Esophagus muscularis mucosa (tissue), 4 donors: ENCODE measurements around the gene CFAP97. TPM values are rescaled to one million over a fixed set of nuclear protein-coding genes. Genes with fewer than 3 reads are reported as not detected.

ENCODE experiments used
- DNase-seq: peaks from one replicate; pipeline ENCODE4 v3.0.0-alpha.2; 2017; ENCODE audit errors: extremely low spot score
- H3K27ac ChIP-seq, 4 donors: fragments of 200-600 bp; sonication (generic); replicated peaks in 1 of 4; 1 replicate in 3 of 4; 2 replicates in 1 of 4; pipeline ENCODE4 v1.5.1; 2016 to 2019; ENCODE audit warnings: mild to moderate bottlenecking in 1 of 4
- H3K27me3 ChIP-seq, 4 donors: fragments of 200-600 bp; sonication (generic); one replicate each; pipeline versions ENCODE4 v1.5.1 to v1.6.0; 2016 to 2019
- H3K36me3 ChIP-seq, 4 donors: fragments of 200-600 bp; sonication (generic); one replicate each; pipeline ENCODE4 v1.5.1; 2016 to 2019
- H3K4me1 ChIP-seq, 4 donors: fragments of 200-600 bp; sonication (generic); one replicate each; pipeline ENCODE4 v1.5.1; 2016 to 2019
- H3K4me3 ChIP-seq, 4 donors: fragments of 200-600 bp; sonication (generic); 1 replicate in 2 of 4; 2 replicates in 2 of 4; pipeline ENCODE4 v1.5.1; 2016 to 2019; ENCODE audit warnings: mild to moderate bottlenecking in 4 of 4, moderate library complexity in 1 of 4
- H3K9me3 ChIP-seq, 4 donors: fragments of 200-600 bp; sonication (generic); 1 replicate in 3 of 4; 2 replicates in 1 of 4; pipeline ENCODE4 v1.5.1; 2016 to 2019
- EP300 ChIP-seq: sonication (generic); formaldehyde crosslinking; IDR thresholded peaks from one replicate; pipeline ENCODE4 v1.6.1; 2017; ENCODE audit warnings: antibody characterized with exemption
- POLR2A ChIP-seq: fragments of 450-650 bp; IDR thresholded peaks from one replicate; pipeline ENCODE4 v1.6.1; 2017; ENCODE audit warnings: antibody characterized with exemption, moderate library complexity, mild to moderate bottlenecking, low read depth
- POLR2AphosphoS5 ChIP-seq, 2 donors: sonication (generic); formaldehyde crosslinking; IDR thresholded peaks; one replicate each; pipeline ENCODE4 v1.6.1; 2017; ENCODE audit warnings: antibody characterized with exemption in 2 of 2
- WGBS: methylation state at CpG from one replicate; pipeline ENCODE4 v1.1.5; 2018; 5-methylcytosine and 5-hydroxymethylcytosine counted together
- intact Hi-C: fragments of 100-400 bp; cut with DNase I; formaldehyde crosslinking; loops from one replicate; pipeline ENCODE4 v1.15.1; 2023
- total RNA-seq, 4 donors: library from RNA; depleted of rRNA; stranded (reverse); fragments of >200 nt; gene quantifications; one replicate each; pipeline versions ENCODE4 v1.1.0 to v1.2.1, GENCODE V29; 2016
- TF ChIP-seq, protein P1 (sequence below), 3 experiments: fragments of 200-600 bp in 2 of 3; fragments of 450-650 bp in 1 of 3; sonication (generic) in 2 of 3; IDR thresholded peaks; one replicate each; pipeline ENCODE4 v1.5.1; 2017 to 2019; ENCODE audit warnings: antibody characterized with exemption in 3 of 3, mild to moderate bottlenecking in 2 of 3, moderate library complexity in 1 of 3

Gene CFAP97
- total RNA-seq, 4 donors from 2014 or later, result 30.2 to 36.8 (median 35.1) TPM

DNA sequence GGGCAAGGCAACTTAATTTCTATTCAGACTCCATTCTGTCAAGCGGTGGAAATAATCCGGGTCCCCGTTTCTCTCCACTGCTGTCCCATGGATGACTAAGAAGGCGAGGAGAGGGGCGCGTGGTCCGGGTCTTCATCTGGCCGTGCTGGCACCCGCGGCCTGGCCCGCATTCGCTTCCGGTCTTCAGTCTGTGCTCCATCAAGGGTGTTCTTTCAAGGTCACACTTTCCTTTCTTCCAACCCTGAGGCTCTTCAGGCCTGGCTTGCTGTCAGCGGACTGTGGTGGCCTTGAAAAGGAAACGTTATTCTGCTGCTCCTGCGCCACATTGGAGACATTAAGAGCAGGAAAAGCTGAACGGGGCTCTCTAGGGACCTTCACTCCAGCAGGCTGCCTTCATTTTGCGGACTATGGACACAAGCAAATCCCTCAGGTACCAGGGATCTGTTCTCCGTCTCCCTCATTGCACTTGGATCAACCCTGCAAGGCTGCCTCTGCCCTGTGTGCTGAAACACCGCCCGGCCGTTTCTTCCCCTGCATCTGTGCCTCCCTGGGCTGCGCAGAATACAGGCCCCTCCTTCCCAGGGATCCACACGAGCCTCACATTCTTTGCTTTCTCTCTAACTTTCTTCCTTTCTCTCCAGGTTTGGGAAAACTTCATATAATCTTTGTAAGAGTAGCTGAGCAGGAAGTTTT is 66.4 kb downstream of the CFAP97 start:
- Histone ChIP-seq H3K9me3 (no peaks in the 10 kb centered on the region), H3K27ac (no peak overlapping the region), H3K27me3 (no peaks in the 10 kb centered on the region), H3K4me1 (peaks cover 4 to 13% (median 4%) of the 10 kb centered on the region in 4 donors), H3K4me3 (no peak overlapping the region), H3K36me3 (no peaks in the 10 kb centered on the region)
- 85% methylated on average over 21 of the region's 24 CpGs for WGBS
- intact Hi-C loops, result no loop called here
- DNase-seq, result peak; percentile 75
- no peak for TF ChIP-seq POLR2A
- no peak for TF ChIP-seq EP300

DNA sequence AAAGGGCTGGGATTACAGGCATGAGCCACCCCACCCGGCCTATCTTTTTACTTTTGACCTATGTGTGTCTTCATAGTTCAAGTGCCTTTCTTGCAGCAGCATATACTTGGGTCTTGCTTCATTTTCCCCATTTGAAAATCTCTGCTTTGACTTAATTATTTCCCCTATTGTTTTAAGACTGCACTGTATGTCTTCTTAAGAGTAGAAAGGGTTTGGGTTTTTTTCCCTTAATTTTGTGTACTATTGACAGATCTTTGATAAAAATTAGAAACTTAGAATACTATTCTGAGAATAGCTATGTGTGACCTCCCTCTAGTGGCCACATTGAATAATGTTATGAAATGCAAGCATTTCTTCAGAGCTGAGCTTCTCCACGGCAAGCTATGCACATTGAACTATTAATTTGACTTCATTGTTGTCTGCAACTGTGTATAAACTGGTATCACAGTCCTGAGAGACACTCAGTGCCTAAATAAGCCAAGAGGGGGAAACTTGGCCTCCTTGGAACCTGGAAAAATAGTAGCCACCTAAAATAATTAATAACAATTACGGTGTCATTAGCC is 69.4 kb downstream of the CFAP97 start:
- intact Hi-C loops, result loop anchor here (1.0 kb wide), 1 partner anchor 94 kb away; no protein-coding TSS in a partner anchor
- Histone ChIP-seq H3K4me1 (peaks cover 0 to 9% (median 0%) of the 10 kb centered on the region in 4 donors), H3K27ac (no peak overlapping the region), H3K9me3 (no peaks in the 10 kb centered on the region), H3K27me3 (no peaks in the 10 kb centered on the region), H3K4me3 (no peak overlapping the region), H3K36me3 (no peaks in the 10 kb centered on the region)
- TF ChIP-seq EP300, result no peak
- TF ChIP-seq, protein P1, sequence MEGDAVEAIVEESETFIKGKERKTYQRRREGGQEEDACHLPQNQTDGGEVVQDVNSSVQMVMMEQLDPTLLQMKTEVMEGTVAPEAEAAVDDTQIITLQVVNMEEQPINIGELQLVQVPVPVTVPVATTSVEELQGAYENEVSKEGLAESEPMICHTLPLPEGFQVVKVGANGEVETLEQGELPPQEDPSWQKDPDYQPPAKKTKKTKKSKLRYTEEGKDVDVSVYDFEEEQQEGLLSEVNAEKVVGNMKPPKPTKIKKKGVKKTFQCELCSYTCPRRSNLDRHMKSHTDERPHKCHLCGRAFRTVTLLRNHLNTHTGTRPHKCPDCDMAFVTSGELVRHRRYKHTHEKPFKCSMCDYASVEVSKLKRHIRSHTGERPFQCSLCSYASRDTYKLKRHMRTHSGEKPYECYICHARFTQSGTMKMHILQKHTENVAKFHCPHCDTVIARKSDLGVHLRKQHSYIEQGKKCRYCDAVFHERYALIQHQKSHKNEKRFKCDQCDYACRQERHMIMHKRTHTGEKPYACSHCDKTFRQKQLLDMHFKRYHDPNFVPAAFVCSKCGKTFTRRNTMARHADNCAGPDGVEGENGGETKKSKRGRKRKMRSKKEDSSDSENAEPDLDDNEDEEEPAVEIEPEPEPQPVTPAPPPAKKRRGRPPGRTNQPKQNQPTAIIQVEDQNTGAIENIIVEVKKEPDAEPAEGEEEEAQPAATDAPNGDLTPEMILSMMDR (IDR thresholded peaks at IDR 0.05), result peak; percentile 69 to 77 (median 77)
- TF ChIP-seq POLR2A, result no peak
- no peak for TF ChIP-seq POLR2AphosphoS5 (IDR thresholded peaks at IDR 0.05)
- WGBS, result 40% methylated on average over 3 of the region's 3 CpGs
- DNase-seq, result no peak

DNA sequence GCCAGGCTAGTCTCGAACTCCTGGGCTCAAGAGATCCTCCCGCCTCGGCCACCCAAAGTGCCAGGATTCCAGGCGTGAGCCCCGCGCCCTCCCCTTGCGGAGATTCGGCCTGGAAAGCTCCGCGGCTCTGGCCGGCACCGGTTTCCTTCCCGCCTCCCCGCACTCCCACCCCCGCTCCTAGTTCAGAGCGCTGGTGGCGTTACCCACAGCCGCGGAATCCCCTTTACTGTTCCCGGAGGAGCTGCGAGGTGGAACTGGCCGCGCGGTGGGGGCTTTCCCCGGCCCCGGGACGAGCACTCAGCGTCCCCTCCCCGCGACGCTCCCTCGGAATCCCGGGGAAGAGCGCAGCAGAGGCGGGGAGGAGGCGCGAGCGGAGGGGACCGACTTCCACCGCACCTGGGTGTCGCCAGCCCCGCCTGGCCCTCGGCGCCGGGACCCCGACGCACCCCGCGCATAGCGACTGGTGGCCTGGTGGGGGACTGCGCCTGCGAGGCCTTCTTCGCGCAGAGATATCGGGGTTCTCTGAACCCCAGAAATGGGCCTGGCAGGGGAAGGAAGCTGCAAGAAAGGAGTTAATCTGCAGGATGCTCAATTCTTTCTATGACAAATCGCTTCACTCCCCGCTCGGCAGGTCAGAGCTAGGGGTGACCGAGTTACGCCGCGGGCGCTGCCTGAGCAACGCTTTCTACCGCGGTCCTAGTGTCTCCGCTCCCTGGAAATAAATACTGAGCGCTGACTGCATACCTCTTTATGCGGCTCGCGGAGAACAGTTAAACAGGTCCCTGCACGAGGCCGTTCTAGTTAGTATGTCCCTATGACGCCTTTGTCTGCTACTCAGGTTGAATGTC is 75.3 kb downstream of the CFAP97 start:
- TF ChIP-seq EP300, result no peak
- TF ChIP-seq, protein P1 (IDR thresholded peaks at IDR 0.05), result peak in 2 of 3 experiments; percentile 38 to 39
- no peak for TF ChIP-seq POLR2A
- TF ChIP-seq POLR2AphosphoS5 (IDR thresholded peaks at IDR 0.05), result peak; percentile 22 to 48
- DNase-seq, result no peak
- WGBS, result 1% methylated on average over 25 of the region's 74 CpGs
- no peaks in the 10 kb centered on the region for H3K36me3 ChIP-seq
- H3K4me1 ChIP-seq, result peaks cover 6 to 21% (median 18%) of the 10 kb centered on the region in 4 donors
- intact Hi-C loops, result no loop called here
- no peaks in the 10 kb centered on the region for H3K9me3 ChIP-seq
- peak overlapping the region; percentile 56 to 79 (median 69) for H3K4me3 ChIP-seq
- no peaks in the 10 kb centered on the region for H3K27me3 ChIP-seq
- H3K27ac ChIP-seq, result peak overlapping the region; percentile 78 to 92 (median 86)

DNA sequence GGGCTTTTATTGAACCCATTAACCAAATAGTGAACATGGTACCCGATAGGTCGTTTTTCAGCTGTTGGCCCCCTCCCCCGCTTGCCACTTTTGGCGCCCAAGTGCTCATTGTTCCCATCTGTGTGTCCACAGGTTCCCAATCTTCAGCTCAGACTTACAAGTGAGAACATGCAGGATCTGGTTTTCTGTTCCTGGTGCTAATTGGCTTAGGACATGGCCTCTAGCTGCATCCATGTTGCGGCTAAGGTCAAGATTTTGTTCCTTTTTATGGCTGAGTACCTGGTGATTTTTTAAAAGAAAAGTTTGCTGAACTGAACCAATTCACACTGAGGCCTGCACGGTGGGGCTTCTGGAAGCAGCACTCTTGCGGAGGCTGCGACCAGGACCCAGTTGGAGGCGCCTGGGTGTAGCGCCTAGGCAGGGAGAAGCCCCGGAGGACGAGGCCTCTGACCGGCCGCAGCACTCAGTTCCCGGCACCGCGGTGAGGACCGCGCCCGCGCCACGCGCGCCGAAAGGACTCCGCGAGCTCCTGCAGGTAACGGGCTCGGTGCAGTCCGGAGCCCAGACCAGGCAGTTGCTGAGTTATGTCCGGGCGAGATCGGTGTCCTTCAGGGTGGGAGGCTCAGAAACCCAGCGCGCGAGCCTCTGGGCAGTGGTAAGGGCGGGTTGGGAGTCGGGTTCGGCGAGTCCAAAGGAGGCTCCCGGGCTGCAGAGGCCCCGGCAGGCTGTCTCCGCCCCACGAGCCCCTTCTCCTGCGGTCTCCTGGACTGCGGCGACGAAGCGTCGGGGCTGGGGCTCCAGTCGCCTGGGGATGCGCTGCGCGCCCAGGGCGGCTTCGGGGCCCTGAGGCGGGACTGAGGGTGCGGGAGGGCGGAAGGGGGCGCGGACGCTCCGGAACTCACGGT is 76.5 kb downstream of the CFAP97 start:
- Histone ChIP-seq H3K27ac (peak overlapping the region; percentile 78 to 92 (median 86)), H3K4me3 (peak overlapping the region; percentile 56 to 79 (median 69)), H3K4me1 (peaks cover 6 to 21% (median 18%) of the 10 kb centered on the region in 4 donors), H3K36me3 (no peaks in the 10 kb centered on the region), H3K27me3 (no peaks in the 10 kb centered on the region), H3K9me3 (no peaks in the 10 kb centered on the region)
- TF ChIP-seq, protein P1 (IDR thresholded peaks at IDR 0.05), result no peak
- TF ChIP-seq POLR2AphosphoS5 (IDR thresholded peaks at IDR 0.05) (no peak), POLR2A (no peak), EP300 (no peak)
- intact Hi-C loops, result no loop called here
- DNase-seq, result no peak
- WGBS, result 23% methylated on average over 28 of the region's 64 CpGs
